ENCODE data around the gene MRTFA. TPM values are rescaled to one million over a fixed set of nuclear protein-coding genes. Genes with fewer than 3 reads are reported as not detected.

The MRTFA gene
- total RNA-seq, 6 donors from 2014 or later: 47.9 to 178 (median 61.3) TPM

GRCh38 chr22:40613067-40613466, 23.5 kb downstream of the MRTFA start:
- Histone ChIP-seq H3K4me1 (peaks cover 0 to 17% (median 11%) of the 10 kb centered on the region in 4 donors), H3K9me3 (no peaks in the 10 kb centered on the region), H3K4me3 (no peak overlapping the region), H3K27ac (no peak overlapping the region), H3K36me3 (no peaks in the 10 kb centered on the region), H3K27me3 (no peaks in the 10 kb centered on the region)
- DNase-seq: no peak
- TF ChIP-seq POLR2AphosphoS5 (IDR thresholded peaks at IDR 0.05) (no peak), EP300 (IDR thresholded peaks at IDR 0.05) (no peak), CTCF (IDR thresholded peaks at IDR 0.05) (no peak), POLR2A (IDR thresholded peaks at IDR 0.05) (no peak)
- ATAC-seq (ENCODE audit: low FRiP score in 2 of 2): no peak

GRCh38 chr22:40612291-40612751, 24.2 kb downstream of the MRTFA start:
- no peaks in the 10 kb centered on the region for H3K36me3 ChIP-seq
- H3K4me1 ChIP-seq: peaks cover 3 to 17% (median 12%) of the 10 kb centered on the region in 4 donors
- no peak overlapping the region for H3K27ac ChIP-seq
- ATAC-seq (ENCODE audit: low FRiP score in 2 of 2): no peak
- no peaks in the 10 kb centered on the region for H3K9me3 ChIP-seq
- H3K4me3 ChIP-seq: no peak overlapping the region
- 61 to 70% methylated on average over 4 of the region's 4 CpGs for WGBS, 2 donors
- no peaks in the 10 kb centered on the region for H3K27me3 ChIP-seq
- TF ChIP-seq EP300 (IDR thresholded peaks at IDR 0.05) (no peak), POLR2AphosphoS5 (IDR thresholded peaks at IDR 0.05) (no peak), POLR2A (IDR thresholded peaks at IDR 0.05) (no peak), CTCF (IDR thresholded peaks at IDR 0.05) (no peak)
- DNase-seq: no peak

- Histone ChIP-seq H3K9me3 (no peaks in the 10 kb centered on the region), H3K27me3 (no peaks in the 10 kb centered on the region), H3K36me3 (no peaks in the 10 kb centered on the region), H3K4me3 (no peak overlapping the region), H3K4me1 (peaks cover 10 to 24% (median 17%) of the 10 kb centered on the region in 4 donors), H3K27ac (no peak overlapping the region)
- no peak for ATAC-seq (ENCODE audit: low FRiP score in 2 of 2)
- TF ChIP-seq POLR2A (IDR thresholded peaks at IDR 0.05): no peak
- TF ChIP-seq CTCF (IDR thresholded peaks at IDR 0.05): no peak
- no peak for TF ChIP-seq EP300 (IDR thresholded peaks at IDR 0.05)
- no peak for TF ChIP-seq POLR2AphosphoS5 (IDR thresholded peaks at IDR 0.05)
- no peak for DNase-seq
Measured at GRCh38 chr22:40611606-40612005, 24.9 kb downstream of the MRTFA start.

GRCh38 chr22:40610329-40610850, 26.1 kb downstream of the MRTFA start:
- Histone ChIP-seq H3K4me1 (peaks cover 18 to 35% (median 25%) of the 10 kb centered on the region in 4 donors), H3K27me3 (no peaks in the 10 kb centered on the region), H3K9me3 (no peaks in the 10 kb centered on the region), H3K27ac (no peak overlapping the region), H3K36me3 (no peaks in the 10 kb centered on the region), H3K4me3 (no peak overlapping the region)
- no peak for TF ChIP-seq POLR2A (IDR thresholded peaks at IDR 0.05)
- DNase-seq: no peak
- WGBS, 2 donors: 94 to 100% methylated on average over 1 of the region's 1 CpG
- ATAC-seq (ENCODE audit: low FRiP score in 2 of 2): no peak

GRCh38 chr22:40609216-40609615, 27.3 kb downstream of the MRTFA start:
- ATAC-seq (ENCODE audit: low FRiP score in 2 of 2) (no peak), DNase-seq (no peak)
- Histone ChIP-seq H3K4me1 (peaks cover 18 to 35% (median 28%) of the 10 kb centered on the region in 4 donors), H3K9me3 (no peaks in the 10 kb centered on the region), H3K27me3 (no peaks in the 10 kb centered on the region), H3K4me3 (no peak overlapping the region), H3K27ac (no peak overlapping the region), H3K36me3 (no peaks in the 10 kb centered on the region)
- TF ChIP-seq CTCF (IDR thresholded peaks at IDR 0.05) (no peak), EP300 (IDR thresholded peaks at IDR 0.05) (no peak), POLR2A (IDR thresholded peaks at IDR 0.05) (no peak)
- WGBS, 2 donors: 67 to 75% methylated on average over 3 of the region's 3 CpGs
